Chondrocyte (in vitro differentiated cells): ENCODE results near the gene HSPA8. TPM values are rescaled to one million over a fixed set of nuclear protein-coding genes. Genes with fewer than 3 reads are reported as not detected.

Experiments
- DNase-seq: peaks from one replicate; pipeline ENCODE4 v3.0.0; 2021; ENCODE audit warnings: mixed read lengths, low spot score
- H3K27ac Mint-ChIP-seq: one replicate; pipeline ENCODE4 v1.8.0; 2021; ENCODE audit warnings: mild to moderate bottlenecking, moderate library complexity, mixed read lengths; ENCODE audit not compliant: unreplicated experiment
- H3K27me3 Mint-ChIP-seq: 2 replicates; pipeline ENCODE4 v1.8.0; 2021; ENCODE audit warnings: low read depth, mixed read lengths
- H3K36me3 Mint-ChIP-seq: 2 replicates; pipeline ENCODE4 v1.8.0; 2021; ENCODE audit warnings: low read depth, mixed read lengths
- H3K4me1 Mint-ChIP-seq: 2 replicates; pipeline ENCODE4 v1.8.0; 2021; ENCODE audit warnings: low read depth, mild to moderate bottlenecking, mixed read lengths
- H3K4me3 Mint-ChIP-seq: one replicate; pipeline ENCODE4 v1.8.0; 2021; ENCODE audit warnings: mild to moderate bottlenecking, moderate library complexity, mixed read lengths; ENCODE audit not compliant: unreplicated experiment
- H3K9me3 Mint-ChIP-seq: 2 replicates; pipeline ENCODE4 v1.8.0; 2021; ENCODE audit warnings: low read depth, mixed read lengths
- CTCF ChIP-seq: fragments of 200-600 bp; sonication (generic); IDR thresholded peaks from 2 replicates; pipeline ENCODE4 v1.5.0; 2021; ENCODE audit warnings: antibody characterized with exemption, mild to moderate bottlenecking, moderate library complexity
- total RNA-seq: library from RNA; stranded (reverse); gene quantifications from 3 replicates; pipeline ENCODE4 v1.2.1, GENCODE V29; 2021

The HSPA8 gene
- total RNA-seq, 1 donor from 2014 or later = 1,112 TPM

- Mint-ChIP-seq H3K4me1 (no peaks in the 10 kb centered on the region), H3K27ac (no peak overlapping the region), H3K9me3 (no peaks in the 10 kb centered on the region), H3K4me3 (no peak overlapping the region), H3K36me3 (no peaks in the 10 kb centered on the region), H3K27me3 (no peaks in the 10 kb centered on the region)
- no peak for DNase-seq
- TF ChIP-seq CTCF = no peak
Observed at GRCh38 chr11:123040111-123040432, 21.9 kb downstream of the HSPA8 start.

- Mint-ChIP-seq H3K4me1 (no peaks in the 10 kb centered on the region), H3K9me3 (no peaks in the 10 kb centered on the region)
Observed at GRCh38 chr11:123035831-123036230, 26.1 kb downstream of the HSPA8 start.

GRCh38 chr11:123034597-123034996 is 27.3 kb downstream of the HSPA8 start:
- DNase-seq = no peak
- H3K27me3 Mint-ChIP-seq = no peaks in the 10 kb centered on the region
- no peak overlapping the region for H3K4me3 Mint-ChIP-seq
- no peak for TF ChIP-seq CTCF
- H3K36me3 Mint-ChIP-seq = no peaks in the 10 kb centered on the region
- no peaks in the 10 kb centered on the region for H3K4me1 Mint-ChIP-seq
- no peaks in the 10 kb centered on the region for H3K9me3 Mint-ChIP-seq
- H3K27ac Mint-ChIP-seq = no peak overlapping the region

More at GRCh38 chr11:123035831-123036230, 26.1 kb downstream of the HSPA8 start:
- Mint-ChIP-seq H3K36me3 (no peaks in the 10 kb centered on the region), H3K27me3 (no peaks in the 10 kb centered on the region), H3K4me3 (no peak overlapping the region), H3K27ac (no peak overlapping the region)
- no peak for DNase-seq
- no peak for TF ChIP-seq CTCF

- no peak overlapping the region for H3K4me3 Mint-ChIP-seq
- DNase-seq = no peak
- no peak for TF ChIP-seq CTCF
- H3K27ac Mint-ChIP-seq = no peak overlapping the region
- no peaks in the 10 kb centered on the region for H3K27me3 Mint-ChIP-seq
- H3K9me3 Mint-ChIP-seq = no peaks in the 10 kb centered on the region
- H3K4me1 Mint-ChIP-seq = no peaks in the 10 kb centered on the region
- H3K36me3 Mint-ChIP-seq = no peaks in the 10 kb centered on the region
Observed at GRCh38 chr11:123033895-123034294, 28.0 kb downstream of the HSPA8 start.

GRCh38 chr11:123030517-123030916 is 31.4 kb downstream of the HSPA8 start:
- Mint-ChIP-seq H3K27ac (no peak overlapping the region), H3K9me3 (no peaks in the 10 kb centered on the region), H3K4me3 (no peak overlapping the region), H3K36me3 (no peaks in the 10 kb centered on the region), H3K4me1 (no peaks in the 10 kb centered on the region), H3K27me3 (no peaks in the 10 kb centered on the region)
- no peak for TF ChIP-seq CTCF
- DNase-seq = no peak
